BJ (cell line): ENCODE measurements around the gene PRDM16. TPM values are rescaled to one million over a fixed set of nuclear protein-coding genes. Genes with fewer than 3 reads are reported as not detected.

Experiments
- CTCF ChIA-PET: fragments of 350-600 bp; formaldehyde crosslinking; extraction: SDS; loops from one replicate; lab custom pipeline; 2021; ENCODE audit warnings: antibody characterized with exemption, inconsistent platforms; lab: Yijun Ruan, JAX
- POLR2A ChIA-PET: fragments of 300-600 bp; sonication (Branson Sonifier 250); formaldehyde crosslinking; extraction: SDS; loops from one replicate; lab custom pipeline; 2021; ENCODE audit warnings: antibody characterized with exemption; lab: Charles Lee
- DNase-seq: peaks from one replicate; pipeline ENCODE4 v3.0.0-alpha.2; 2011; ENCODE audit warnings: low read depth
- H3K27me3 ChIP-seq: 2 replicates; pipeline ENCODE4 v1.6.0; 2011; ENCODE audit warnings: low read length; ENCODE audit not compliant: control insufficient read depth, insufficient read depth
- H3K36me3 ChIP-seq: 2 replicates; pipeline ENCODE4 v1.5.1; 2011; ENCODE audit warnings: low read length; ENCODE audit not compliant: control insufficient read depth, insufficient read depth
- H3K4me3 ChIP-seq: 2 replicates; pipeline ENCODE4 v1.5.1; 2011; ENCODE audit warnings: low read depth, mild to moderate bottlenecking, control low read depth, low read length
- CTCF ChIP-seq: IDR thresholded peaks from 2 replicates; pipeline ENCODE4 v1.5.1; 2011; ENCODE audit warnings: low read depth, mild to moderate bottlenecking, control low read depth, inconsistent platforms, low read length, moderate library complexity; ENCODE audit not compliant: insufficient read depth
- polyA plus RNA-seq: library from polyadenylated mRNA; depleted of rRNA; stranded (reverse); fragments of >200 nt; gene quantifications from 2 replicates; pipeline ENCODE4 v1.2.3, GENCODE V29; 2011

The PRDM16 gene
- polyA plus RNA-seq, 1 experiment: 0.02 TPM

GRCh38 chr1:3099861-3100260, 30.9 kb downstream of the PRDM16 start:
- ChIA-PET POLR2A (no interaction called here), CTCF (no interaction called here)
- Histone ChIP-seq H3K27me3 (no peaks in the 10 kb centered on the region), H3K36me3 (no peaks in the 10 kb centered on the region), H3K4me3 (no peak overlapping the region)
- no peak for DNase-seq
- TF ChIP-seq CTCF: no peak

GRCh38 chr1:3101124-3101939, 32.3 kb downstream of the PRDM16 start:
- ChIA-PET POLR2A (no interaction called here), CTCF (no interaction called here)
- no peaks in the 10 kb centered on the region for H3K36me3 ChIP-seq
- no peaks in the 10 kb centered on the region for H3K27me3 ChIP-seq
- no peak for TF ChIP-seq CTCF
- DNase-seq: no peak
- no peak overlapping the region for H3K4me3 ChIP-seq

DNA sequence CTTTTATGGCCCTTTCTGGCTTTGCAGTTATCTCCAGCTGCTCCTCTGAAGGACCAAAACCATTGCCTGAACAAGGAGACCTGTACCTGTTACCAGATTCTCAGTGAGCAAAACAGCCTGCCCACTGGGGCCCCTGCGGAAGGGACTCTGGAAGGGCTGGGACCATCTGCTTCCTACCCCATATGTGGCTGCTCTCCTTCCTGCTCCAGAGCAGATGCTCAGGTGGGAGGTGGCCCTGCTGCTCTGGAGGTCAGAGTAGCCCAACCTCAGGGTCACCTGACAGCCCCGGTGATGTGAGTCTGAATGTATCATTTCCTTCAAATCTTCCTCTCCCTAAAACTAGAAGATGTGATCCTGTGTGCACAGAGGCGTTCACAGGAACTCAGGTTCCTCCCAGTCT, 33.6 kb downstream of the PRDM16 start:
- no peak for DNase-seq
- no peak for TF ChIP-seq CTCF
- ChIA-PET POLR2A (no interaction called here), CTCF (no interaction called here)
- H3K4me3 ChIP-seq: no peak overlapping the region
- no peaks in the 10 kb centered on the region for H3K36me3 ChIP-seq
- H3K27me3 ChIP-seq: no peaks in the 10 kb centered on the region

- TF ChIP-seq CTCF: no peak
- ChIA-PET CTCF (no interaction called here), POLR2A (no interaction called here)
- no peaks in the 10 kb centered on the region for H3K27me3 ChIP-seq
- H3K36me3 ChIP-seq: no peaks in the 10 kb centered on the region
- DNase-seq: no peak
- no peak overlapping the region for H3K4me3 ChIP-seq
Measured at GRCh38 chr1:3103967-3104677, 35.1 kb downstream of the PRDM16 start.

- no peaks in the 10 kb centered on the region for H3K27me3 ChIP-seq
- CTCF ChIA-PET: no interaction called here
- no peak overlapping the region for H3K4me3 ChIP-seq
- POLR2A ChIA-PET: no interaction called here
- TF ChIP-seq CTCF: no peak
- no peaks in the 10 kb centered on the region for H3K36me3 ChIP-seq
- DNase-seq: no peak
Measured at GRCh38 chr1:3105167-3105863, 36.3 kb downstream of the PRDM16 start.
